Stimulated activated CD4-positive, alpha-beta T cell treated with anti-CD3 and anti-CD28 coated beads, Interleukin-4, amount 100 ng/mL, for 4 hours (primary cell): Measurements from ENCODE around the gene LIMCH1.

Experiments
- DNase-seq, 2 experiments: peaks; one replicate each; pipeline ENCODE4 v3.0.0-alpha.2; 2020

LIMCH1 gene

GRCh38 chr4:41569961-41570360 lies 32.0 kb downstream of the LIMCH1 start:
- no peak for DNase-seq

GRCh38 chr4:41571422-41571821 lies 33.5 kb downstream of the LIMCH1 start:
- DNase-seq = no peak

GRCh38 chr4:41572516-41572915 lies 34.6 kb downstream of the LIMCH1 start:
- DNase-seq = no peak

GRCh38 chr4:41572956-41573355 lies 35.0 kb downstream of the LIMCH1 start:
- DNase-seq = no peak

DNA sequence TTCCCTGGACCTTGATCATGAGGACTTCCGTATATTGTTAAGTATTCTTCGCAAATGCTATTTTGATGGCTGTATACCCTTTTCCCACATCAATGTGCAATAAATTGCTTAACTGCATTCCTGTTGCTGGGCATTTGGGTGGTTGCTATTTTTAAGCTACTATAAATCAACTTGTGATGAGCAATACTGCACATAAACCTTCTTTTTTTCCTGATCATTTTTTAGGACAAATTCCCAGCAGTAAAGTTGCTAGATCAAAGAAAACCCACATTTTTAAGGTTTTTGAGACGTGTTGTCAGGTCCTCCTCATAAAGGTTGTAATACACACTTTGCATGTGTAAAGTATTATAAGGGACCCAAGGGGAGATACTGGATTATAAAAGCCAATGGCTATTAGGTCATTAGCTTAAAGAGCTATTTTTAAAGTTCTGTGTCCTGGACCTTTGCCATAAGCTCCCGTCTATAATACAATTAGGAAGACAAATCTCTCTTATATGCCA lies 35.6 kb downstream of the LIMCH1 start:
- no peak for DNase-seq

DNA sequence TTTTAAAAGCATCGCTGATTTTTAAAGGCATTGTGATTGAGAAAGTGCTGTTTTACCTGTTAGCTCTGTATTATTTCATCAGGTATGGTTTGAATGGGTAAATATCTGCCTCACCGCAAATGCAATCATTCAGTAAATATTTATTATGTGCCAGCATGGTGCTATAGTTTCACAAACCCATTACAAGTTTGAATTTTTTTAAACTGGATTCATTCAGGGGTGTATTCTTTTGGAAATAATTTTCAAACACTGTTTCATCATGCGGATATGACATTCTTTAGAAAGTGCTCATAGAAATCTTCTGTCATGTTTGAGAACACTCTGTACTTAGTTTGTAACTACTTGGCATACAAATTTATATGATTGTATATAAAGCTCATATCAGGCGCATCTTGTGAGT lies 37.2 kb downstream of the LIMCH1 start:
- DNase-seq = no peak

GRCh38 chr4:41575665-41576064 lies 37.7 kb downstream of the LIMCH1 start:
- DNase-seq = no peak

GRCh38 chr4:41579043-41579442 lies 41.1 kb downstream of the LIMCH1 start:
- no peak for DNase-seq

DNA sequence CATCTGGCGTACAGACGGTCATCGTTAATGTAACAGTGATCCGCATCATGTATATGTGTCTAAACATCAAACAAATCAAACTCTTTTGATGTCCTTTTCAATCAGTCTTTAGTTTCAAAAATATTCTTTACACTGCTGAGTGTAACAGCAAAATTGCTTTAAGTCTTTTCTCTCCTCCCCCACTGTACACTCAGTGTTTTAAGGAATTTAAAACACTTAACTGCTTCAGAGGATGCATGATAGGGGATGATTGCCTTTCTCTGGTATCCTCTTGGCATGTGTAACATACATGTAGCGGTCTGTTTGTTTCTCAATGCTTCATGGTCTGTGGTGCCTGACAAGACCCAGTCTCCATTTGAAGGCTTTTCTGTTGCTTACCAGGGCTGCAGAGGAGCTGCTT lies 41.6 kb downstream of the LIMCH1 start:
- no peak for DNase-seq

- no peak for DNase-seq
Observed at GRCh38 chr4:41580007-41580406, 42.0 kb downstream of the LIMCH1 start.

DNA sequence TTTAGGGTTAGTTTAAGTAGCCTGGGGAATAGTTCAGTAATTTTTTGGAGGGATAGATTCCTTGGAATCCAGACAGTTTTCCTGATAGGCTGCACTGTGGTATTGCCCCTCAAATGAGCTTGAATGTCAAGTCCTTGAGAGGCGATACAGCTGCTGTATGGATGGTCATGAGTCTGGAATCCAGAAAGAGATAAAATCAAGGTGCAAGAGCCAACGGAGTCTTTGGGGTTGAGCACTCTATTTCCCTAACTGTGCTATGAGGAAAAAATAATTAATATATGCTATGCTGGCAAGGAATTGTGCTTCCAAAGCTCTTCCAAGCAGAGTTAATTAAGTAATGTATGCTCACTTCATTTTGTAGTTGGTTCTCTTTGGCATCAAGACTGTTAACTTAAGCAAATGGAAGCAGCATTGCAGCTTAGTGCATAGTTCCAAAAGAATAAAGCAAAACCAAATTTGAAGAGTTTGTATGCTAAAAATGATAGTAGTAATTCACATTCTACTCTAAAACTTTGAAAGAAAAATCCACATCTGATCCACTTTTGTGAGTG lies 48.8 kb downstream of the LIMCH1 start:
- DNase-seq = no peak

DNA sequence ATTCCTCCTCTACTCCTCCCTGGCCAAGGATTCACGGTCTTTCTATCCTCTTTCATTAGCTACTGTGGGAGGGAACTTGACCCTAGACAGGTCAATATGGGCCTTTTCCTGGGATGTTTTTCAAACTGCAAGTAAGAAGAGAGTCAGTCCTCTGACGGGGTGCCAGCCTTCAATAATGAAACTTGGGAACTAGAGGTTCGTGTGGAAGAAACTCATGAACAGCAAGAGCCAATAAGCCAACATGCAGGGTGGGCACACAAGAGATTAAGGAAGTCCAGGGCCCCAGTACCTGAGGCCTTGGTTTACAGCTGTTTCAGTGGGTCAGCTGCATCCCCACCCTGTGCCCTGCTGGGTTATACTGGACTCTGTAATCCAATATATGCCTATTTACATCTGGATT lies 49.3 kb downstream of the LIMCH1 start:
- DNase-seq = no peak

- DNase-seq = no peak
Observed at GRCh38 chr4:41590591-41590990, 52.6 kb downstream of the LIMCH1 start.

- DNase-seq = no peak
Observed at GRCh38 chr4:41594432-41594831, 56.5 kb downstream of the LIMCH1 start.

- no peak for DNase-seq
Observed at GRCh38 chr4:41597494-41597893, 59.5 kb downstream of the LIMCH1 start.

GRCh38 chr4:41598580-41598979 lies 60.6 kb downstream of the LIMCH1 start:
- DNase-seq = no peak

- DNase-seq = no peak
Observed at GRCh38 chr4:41599192-41599786, 61.3 kb downstream of the LIMCH1 start.

DNA sequence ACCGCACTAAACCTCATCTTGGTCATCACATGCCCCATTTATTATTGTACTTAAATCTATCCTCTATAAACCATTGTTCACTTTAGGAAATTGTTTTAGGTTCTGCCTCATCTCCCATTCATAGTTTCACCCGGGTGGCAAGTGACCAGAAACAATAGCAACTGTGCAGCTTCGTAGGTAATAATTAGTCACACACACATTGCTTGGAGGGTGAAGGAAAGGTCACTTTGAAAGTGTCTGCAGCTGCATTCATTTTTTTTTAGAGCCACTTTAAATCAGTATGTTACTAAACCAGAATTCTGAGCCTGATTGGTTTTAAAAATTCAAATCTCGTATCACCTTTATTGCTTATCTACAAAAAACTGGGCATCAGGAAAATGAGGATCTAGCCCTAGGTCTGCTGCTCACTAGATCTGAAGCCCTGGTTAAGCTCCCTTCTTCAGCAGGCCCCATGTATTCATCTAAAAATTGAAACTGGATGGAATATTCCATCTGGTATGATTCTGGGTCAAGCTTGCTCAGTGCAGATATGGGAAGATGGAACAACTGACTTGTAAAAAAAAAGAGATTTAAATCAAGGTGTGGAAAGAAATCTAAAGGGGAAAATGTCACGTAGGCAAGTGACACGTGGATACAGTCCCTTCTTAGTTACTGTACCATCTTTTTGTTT lies 62.4 kb downstream of the LIMCH1 start:
- DNase-seq = no peak

DNA sequence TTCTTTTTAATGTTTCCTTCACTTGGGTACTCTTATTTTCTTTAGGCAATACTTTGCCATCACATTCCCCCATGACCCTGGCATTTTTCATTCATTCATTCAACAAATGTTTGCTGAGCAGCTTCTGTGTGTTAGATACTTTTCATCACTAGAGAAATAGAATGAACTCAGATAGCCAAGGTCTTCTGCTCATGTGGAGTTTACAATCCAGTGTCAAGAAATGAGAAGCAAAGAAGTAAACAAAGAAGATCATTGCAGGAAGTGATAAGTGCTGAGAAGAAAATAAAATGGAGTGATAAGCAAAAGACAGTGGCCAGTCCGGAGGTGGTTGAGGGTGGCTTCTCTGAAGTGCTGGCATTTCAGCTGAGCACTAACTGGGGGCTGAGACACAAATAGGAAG lies 63.1 kb downstream of the LIMCH1 start:
- DNase-seq = no peak

GRCh38 chr4:41602113-41602512 lies 64.2 kb downstream of the LIMCH1 start:
- DNase-seq = no peak

DNA sequence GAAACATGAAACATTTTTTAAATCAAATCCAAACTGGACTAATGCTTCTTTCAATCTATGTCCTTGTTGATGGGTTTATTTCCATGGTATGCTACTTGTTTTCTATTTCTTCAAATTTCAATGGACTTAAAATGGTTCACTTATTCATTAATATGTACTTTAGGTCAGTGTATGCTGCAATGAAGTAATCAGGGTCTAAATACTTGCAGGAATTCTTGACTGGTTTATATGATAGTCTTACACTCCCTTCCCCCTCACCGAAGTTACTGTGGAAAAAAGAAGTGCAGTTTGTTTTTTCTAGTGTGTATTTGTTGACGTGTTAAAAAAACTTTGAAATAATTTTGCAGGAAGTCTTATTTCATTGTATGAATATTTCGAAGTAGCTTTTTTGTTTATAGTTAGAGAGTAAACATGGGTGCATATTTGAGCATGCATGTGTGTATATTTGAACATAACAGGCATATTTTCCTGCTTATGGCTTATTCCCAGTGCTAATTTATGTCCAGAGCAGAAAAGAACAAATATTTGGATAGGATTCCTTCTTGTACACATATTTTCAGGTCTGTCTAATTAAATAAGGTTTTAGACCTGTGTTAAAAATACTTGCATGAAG lies 65.0 kb downstream of the LIMCH1 start:
- DNase-seq = no peak

DNA sequence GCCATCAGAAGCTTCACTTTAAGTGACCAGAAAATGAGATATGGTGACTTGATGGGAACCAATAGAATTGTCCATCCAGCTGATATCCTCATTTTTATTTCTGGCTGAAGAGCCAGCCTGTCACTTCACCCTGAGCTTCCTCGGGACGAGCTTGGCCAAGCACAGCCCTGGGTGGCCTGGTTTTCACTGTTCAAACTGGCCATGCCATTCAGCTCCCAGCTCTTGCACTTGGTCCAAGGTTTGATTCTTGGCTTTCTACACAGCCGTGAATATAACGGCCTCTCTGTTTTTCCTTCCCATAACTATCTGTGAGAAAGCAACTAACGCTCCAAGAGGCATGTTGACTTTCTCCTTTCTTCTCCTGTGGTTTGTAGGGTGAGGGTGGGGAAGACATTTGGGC lies 71.9 kb downstream of the LIMCH1 start:
- no peak for DNase-seq

DNA sequence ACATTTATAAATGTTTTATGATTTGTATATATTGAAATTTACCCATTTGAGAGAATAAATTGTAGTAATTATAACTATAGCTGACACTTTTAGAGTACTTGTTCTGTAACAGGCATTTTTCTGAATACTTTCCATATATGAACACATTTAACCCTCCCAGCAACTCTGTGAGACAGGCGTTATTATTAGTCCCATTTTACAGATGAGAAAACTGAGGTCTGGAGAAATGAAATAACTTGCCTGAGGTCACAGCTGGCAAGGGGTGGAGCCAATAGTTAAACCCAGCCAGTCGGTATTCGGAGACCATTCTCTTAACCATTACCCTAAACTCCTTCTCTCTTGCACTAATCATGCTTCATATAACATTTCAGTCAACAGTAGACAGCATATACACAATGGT lies 72.5 kb downstream of the LIMCH1 start:
- no peak for DNase-seq
